Stimulated activated CD4-positive, alpha-beta T cell treated with anti-CD3 and anti-CD28 coated beads, TNF-alpha, amount 100 ng/mL, for 4 hours (primary cell): ENCODE results near the gene SCYGR6.

Source experiments
- DNase-seq, 3 experiments: peaks; one replicate each; pipeline ENCODE4 v3.0.0-alpha.2; 2020; ENCODE audit warnings: low read depth in 3 of 3

SCYGR6 gene

GRCh38 chr2:227713291-227713690 is 11.3 kb downstream of the SCYGR6 start:
- DNase-seq: no peak

GRCh38 chr2:227710986-227711385 is 13.6 kb downstream of the SCYGR6 start:
- no peak for DNase-seq

- DNase-seq: no peak
Observed at GRCh38 chr2:227707390-227707789, 17.2 kb downstream of the SCYGR6 start.

GRCh38 chr2:227706859-227707258 is 17.7 kb downstream of the SCYGR6 start:
- no peak for DNase-seq

- DNase-seq: no peak
Observed at GRCh38 chr2:227703961-227704360, 20.6 kb downstream of the SCYGR6 start.

- no peak for DNase-seq
Observed at GRCh38 chr2:227703280-227703732, 21.3 kb downstream of the SCYGR6 start.

- DNase-seq: no peak
Observed at GRCh38 chr2:227701556-227701955, 23.0 kb downstream of the SCYGR6 start.

- DNase-seq: no peak
Observed at GRCh38 chr2:227696990-227697679, 27.4 kb downstream of the SCYGR6 start.

GRCh38 chr2:227687189-227687588 is 37.4 kb downstream of the SCYGR6 start:
- no peak for DNase-seq

GRCh38 chr2:227684258-227684657 is 40.3 kb downstream of the SCYGR6 start:
- no peak for DNase-seq

GRCh38 chr2:227677928-227678327 is 46.6 kb downstream of the SCYGR6 start:
- DNase-seq: no peak

- no peak for DNase-seq
Observed at GRCh38 chr2:227674485-227674884, 50.1 kb downstream of the SCYGR6 start.
